NCI-H460 (cell line): ENCODE results near the gene ENOX1. TPM values are rescaled to one million over a fixed set of nuclear protein-coding genes. Genes with fewer than 3 reads are reported as not detected.

Experiments
- DNase-seq: peaks from one replicate; pipeline ENCODE4 v3.0.0-alpha.2; 2016; ENCODE audit warnings: low read depth; ENCODE audit errors: extremely low read depth
- total RNA-seq: library from RNA; depleted of rRNA; stranded (reverse); fragments of >200 nt; shearing (Covaris generic); gene quantifications from 2 replicates; pipeline ENCODE4 v1.2.3, GENCODE V29; 2014

The ENOX1 gene
- total RNA-seq, 1 experiment from 2014 or later: 7.6 TPM

DNA sequence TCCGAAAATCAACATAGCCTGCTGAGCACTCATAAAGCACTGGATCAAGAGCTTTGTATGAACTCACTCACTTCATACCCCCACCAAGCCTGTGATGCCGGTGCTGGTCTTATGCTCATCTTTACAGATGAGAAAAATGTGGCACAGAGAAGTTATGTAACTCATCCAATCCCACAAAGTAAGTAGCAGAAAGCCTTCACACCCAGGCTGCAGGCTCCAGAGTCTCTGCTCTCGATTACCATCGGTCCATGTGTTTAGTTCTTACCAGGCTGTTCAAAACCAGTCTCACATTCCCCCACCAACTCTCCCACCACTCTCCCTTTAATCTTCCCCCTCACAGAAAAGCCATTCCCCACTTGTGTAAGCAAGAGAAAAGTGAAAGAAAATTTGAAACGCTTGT is 487.4 kb downstream of the ENOX1 start:
- no peak for DNase-seq

- no peak for DNase-seq
Measured at GRCh38 chr13:43298816-43299215, 488.0 kb downstream of the ENOX1 start.

DNA sequence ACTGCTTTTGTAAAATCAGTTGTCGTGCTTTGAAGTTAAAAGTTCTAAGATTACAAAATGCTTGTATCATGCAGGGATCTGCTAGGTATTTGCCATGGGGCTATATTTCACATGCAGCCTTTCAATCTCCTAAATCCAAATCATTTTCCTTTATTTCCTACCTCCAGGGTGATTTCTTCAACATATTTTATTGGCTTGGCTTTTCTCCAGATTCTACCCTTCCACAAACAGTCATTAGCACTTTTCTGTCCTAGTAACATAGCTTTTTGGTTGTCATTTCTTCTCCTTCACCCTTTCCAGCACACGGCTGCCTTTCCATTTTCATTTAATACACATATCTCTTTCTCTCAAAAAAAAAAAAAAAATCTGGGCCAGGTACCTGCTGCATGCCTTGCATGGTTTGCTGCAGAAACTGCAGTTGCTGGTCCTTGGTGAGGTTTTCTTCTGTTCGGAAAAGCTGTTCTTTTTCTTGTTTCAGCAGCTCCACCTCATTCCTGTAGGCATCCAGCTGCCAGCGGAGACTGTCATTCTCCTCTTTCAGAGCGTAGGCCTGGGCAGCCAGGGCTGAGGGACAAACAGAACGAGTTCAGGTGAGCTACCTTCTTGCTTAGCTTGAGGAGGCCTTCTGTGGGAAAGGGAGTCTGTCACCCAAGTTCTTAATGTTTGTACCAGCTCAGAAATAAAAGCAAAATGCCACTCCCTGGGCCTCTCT is 488.6 kb downstream of the ENOX1 start:
- DNase-seq: no peak

DNA sequence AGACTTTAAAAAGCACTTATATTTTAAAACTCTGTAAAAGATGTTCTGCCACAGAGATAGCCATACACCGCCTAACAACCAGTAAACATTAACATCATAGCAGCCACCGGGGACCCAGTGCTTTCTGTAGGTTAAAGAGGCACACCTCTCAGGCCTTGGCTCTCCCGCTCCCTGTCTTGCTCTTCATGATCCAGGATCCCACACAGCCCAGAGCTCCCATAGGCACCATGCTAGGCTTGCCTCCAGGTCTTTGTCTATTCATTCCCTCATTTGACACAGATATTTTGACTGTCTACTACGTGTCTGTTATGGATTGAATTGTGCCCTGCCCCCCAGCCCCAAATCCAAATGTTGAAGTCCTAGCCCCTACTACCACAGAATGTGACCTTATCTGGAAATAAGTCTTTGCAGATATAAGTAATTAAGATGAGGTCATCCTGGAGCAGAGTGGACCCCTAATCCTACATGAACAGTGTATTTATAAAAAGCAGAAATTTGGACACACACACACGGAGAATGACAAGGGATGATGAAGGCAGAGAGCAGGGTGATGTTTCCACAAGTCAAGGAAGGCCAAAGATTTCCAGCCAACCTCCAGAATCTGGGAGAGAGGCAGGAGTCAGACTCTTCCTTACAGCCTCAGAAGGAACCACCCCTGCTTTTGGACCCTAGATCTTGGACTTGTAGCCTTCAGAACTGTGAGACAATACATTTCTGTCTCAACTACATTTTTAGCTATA is 490.8 kb downstream of the ENOX1 start:
- DNase-seq: no peak

DNA sequence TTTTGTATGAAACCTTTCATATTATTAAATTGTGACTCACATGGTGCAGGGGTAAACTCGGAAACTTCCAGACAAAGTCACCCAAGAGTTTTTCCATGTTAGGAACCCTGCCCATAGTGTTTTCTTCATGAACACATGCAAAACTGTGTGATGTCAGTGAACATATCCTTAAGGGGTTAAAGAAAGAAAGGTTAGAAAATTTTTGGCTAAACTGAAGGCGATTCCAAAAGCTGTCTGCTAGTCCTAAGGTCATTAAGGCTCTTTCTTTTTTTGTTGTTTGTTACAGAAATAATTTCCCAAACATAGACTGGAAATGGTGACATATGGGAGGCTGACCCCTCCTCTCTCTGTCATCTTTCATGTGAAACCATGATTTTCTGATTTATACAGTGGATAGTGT is 491.5 kb downstream of the ENOX1 start:
- DNase-seq: no peak

- DNase-seq: no peak
Measured at GRCh38 chr13:43294412-43294811, 492.4 kb downstream of the ENOX1 start.

GRCh38 chr13:43293986-43294385 is 492.8 kb downstream of the ENOX1 start:
- no peak for DNase-seq

DNA sequence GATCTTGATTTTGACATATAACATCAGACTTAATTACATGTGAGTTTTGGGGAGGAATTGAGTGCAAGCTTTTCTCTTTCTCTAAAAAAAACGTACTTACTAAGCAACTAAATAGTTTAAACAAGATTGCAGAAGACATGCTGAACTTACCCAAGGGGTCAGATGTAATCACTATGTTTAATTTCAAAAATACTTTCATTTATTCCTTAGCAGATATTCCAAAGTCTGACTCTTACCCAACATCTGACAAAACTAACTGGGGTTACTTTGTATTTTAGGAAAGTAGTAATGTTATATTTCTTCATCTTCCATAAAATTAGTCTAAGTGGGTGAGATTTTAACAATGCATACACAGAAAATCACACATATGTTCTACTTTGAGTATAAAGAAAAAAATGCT is 493.2 kb downstream of the ENOX1 start:
- no peak for DNase-seq

GRCh38 chr13:43293008-43293407 is 493.8 kb downstream of the ENOX1 start:
- no peak for DNase-seq

GRCh38 chr13:43291287-43292060 is 495.3 kb downstream of the ENOX1 start:
- no peak for DNase-seq

GRCh38 chr13:43289470-43290255 is 497.1 kb downstream of the ENOX1 start:
- DNase-seq: no peak

GRCh38 chr13:43286751-43287150 is 500.0 kb downstream of the ENOX1 start:
- DNase-seq: no peak

- DNase-seq: no peak
Measured at GRCh38 chr13:43285933-43286597, 500.7 kb downstream of the ENOX1 start.

GRCh38 chr13:43284162-43284561 is 502.6 kb downstream of the ENOX1 start:
- DNase-seq: no peak

- DNase-seq: no peak
Measured at GRCh38 chr13:43279696-43280095, 507.1 kb downstream of the ENOX1 start.

GRCh38 chr13:43278127-43278526 is 508.6 kb downstream of the ENOX1 start:
- DNase-seq: no peak

- no peak for DNase-seq
Measured at GRCh38 chr13:43277142-43277541, 509.6 kb downstream of the ENOX1 start.

- DNase-seq: peak; percentile 64
Measured at GRCh38 chr13:43274881-43275280, 511.9 kb downstream of the ENOX1 start.

GRCh38 chr13:43273362-43273761 is 513.4 kb downstream of the ENOX1 start:
- no peak for DNase-seq

DNA sequence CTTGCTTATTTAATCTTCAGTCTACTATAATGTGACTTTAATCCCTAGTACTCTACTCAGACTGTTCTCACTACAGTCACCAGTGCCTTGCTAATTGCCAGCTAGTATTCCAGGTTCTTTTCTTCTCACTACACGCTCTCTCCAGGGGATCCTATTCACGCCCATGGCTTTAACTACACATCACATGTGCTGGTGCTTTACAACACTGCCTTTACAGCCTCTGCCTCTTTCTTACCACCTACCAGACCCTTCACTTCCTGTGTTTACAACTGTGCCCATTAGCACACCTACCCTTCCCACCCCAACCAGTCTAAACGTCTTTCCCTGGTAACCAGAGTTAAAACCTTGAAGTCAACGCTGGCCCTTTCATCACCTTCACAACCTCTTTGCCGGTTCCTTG is 513.9 kb downstream of the ENOX1 start:
- no peak for DNase-seq
